HCT116 (cell line): ENCODE measurements around the gene AGAP1. TPM values are rescaled to one million over a fixed set of nuclear protein-coding genes. Genes with fewer than 3 reads are reported as not detected.

Experiments
- ATAC-seq: fragments of 200-7000 bp; cut with Tn5 transposase; 2 replicates; pipeline ENCODE4 v1.9.1; 2020; ENCODE audit warnings: mild to moderate bottlenecking, moderate library complexity
- BruUV-seq: library from RNA; stranded (reverse); fragments of 400-500 nt; replicated peaks from 2 replicates; lab custom pipeline; 2021; lab: Mats Ljungman, UMichigan
- CTCF ChIA-PET: fragments of 300-600 bp; sonication (Branson Sonifier 250); formaldehyde crosslinking; loops from one replicate; lab custom pipeline; 2021; ENCODE audit warnings: antibody characterized with exemption; lab: Charles Lee
- POLR2A ChIA-PET: fragments of 300-600, 350-600 bp; sonication (Branson Sonifier 250); formaldehyde crosslinking; loops from one replicate; lab custom pipeline; 2021; ENCODE audit warnings: antibody characterized with exemption; lab: Charles Lee
- RAD21 ChIA-PET, 2 experiments: fragments of 300-600 bp; sonication (Branson Sonifier 250); formaldehyde crosslinking; loops; one replicate each; lab custom pipeline; 2023; ENCODE audit warnings: low total read pairs in 2 of 2; ENCODE audit not compliant: uncharacterized antibody in 2 of 2, unreplicated experiment in 2 of 2, low non-redundant PET in 1 of 2; lab: Charles Lee
- DNase-seq: peaks from one replicate; pipeline ENCODE4 v3.0.0-alpha.2; 2010; ENCODE audit warnings: low read depth, low spot score
- H2AFZ ChIP-seq: fragments of 200-600 bp; shearing (Covaris generic), sonication (generic); 2 replicates; pipeline ENCODE4 v1.6.1; 2017; ENCODE audit warnings: low read depth, mixed run types, mixed read lengths, antibody characterized with exemption, low read length; ENCODE audit not compliant: poor library complexity, severe bottlenecking
- H3K27ac ChIP-seq: 2 replicates; pipeline ENCODE4 v1.5.1; 2012; ENCODE audit warnings: low read depth, low read length
- H3K27me3 ChIP-seq: fragments of 200-600 bp; sonication (generic); 2 replicates; pipeline ENCODE4 v1.6.1; 2016; ENCODE audit warnings: mixed run types, low read length, mixed read lengths; ENCODE audit not compliant: insufficient read depth
- H3K36me3 ChIP-seq, 2 experiments: fragments of 200-500 bp in 1 of 2; fragments of 200-600 bp in 1 of 2; sonication (Bioruptor generic) in 1 of 2; sonication (generic) in 1 of 2; 2 replicates each; pipeline versions ENCODE4 v1.5.1 to v1.6.1; 2014 to 2016; ENCODE audit warnings: low read length in 2 of 2, inconsistent platforms in 1 of 2, mixed read lengths in 1 of 2, mixed run types in 1 of 2; ENCODE audit not compliant: insufficient read depth in 2 of 2, control insufficient read depth in 1 of 2
- H3K4me1 ChIP-seq, 2 experiments: fragments of 200-600 bp in 1 of 2; sonication (generic) in 1 of 2; 2 replicates each; pipeline versions ENCODE4 v1.5.1 to v1.6.1; 2012 to 2017; ENCODE audit warnings: low read length in 2 of 2, inconsistent platforms in 1 of 2, mild to moderate bottlenecking in 1 of 2, mixed read lengths in 1 of 2, mixed run types in 1 of 2, moderate library complexity in 1 of 2; ENCODE audit not compliant: insufficient read depth in 2 of 2, control insufficient read depth in 1 of 2
- H3K4me2 ChIP-seq: fragments of 200-600 bp; sonication (generic); 2 replicates; pipeline ENCODE4 v1.6.1; 2017; ENCODE audit warnings: mixed run types, low read length, mixed read lengths
- H3K4me3 ChIP-seq, 2 experiments: fragments of 200-600 bp in 1 of 2; sonication (generic) in 1 of 2; replicated peaks in 1 of 2; 2 replicates each; pipeline ENCODE4 v1.5.1; 2011 to 2016; ENCODE audit warnings: low read length in 2 of 2, control low read depth in 1 of 2, low read depth in 1 of 2, mild to moderate bottlenecking in 1 of 2, mixed read lengths in 1 of 2, mixed run types in 1 of 2
- H3K79me2 ChIP-seq: fragments of 200-600 bp; sonication (generic); 2 replicates; pipeline ENCODE4 v1.6.1; 2017; ENCODE audit warnings: mild to moderate bottlenecking, mixed run types, low read length, moderate library complexity, mixed read lengths; ENCODE audit not compliant: insufficient read depth
- H3K9ac ChIP-seq: fragments of 200-600 bp; sonication (generic); 2 replicates; pipeline ENCODE4 v1.6.1; 2016; ENCODE audit warnings: low read length, mixed read lengths
- H3K9me2 ChIP-seq: fragments of 200-600 bp; sonication (generic), shearing (Covaris generic); 2 replicates; pipeline ENCODE4 v1.6.1; 2017; ENCODE audit warnings: mixed run types, mild to moderate bottlenecking, moderate library complexity; ENCODE audit not compliant: insufficient read depth
- H3K9me3 ChIP-seq, 2 experiments: fragments of 200-500 bp in 1 of 2; fragments of 200-600 bp in 1 of 2; sonication (Bioruptor generic) in 1 of 2; sonication (generic) in 1 of 2; 2 replicates each; pipeline ENCODE4 v1.6.1; 2014 to 2017; ENCODE audit warnings: low read length in 2 of 2, mixed read lengths in 2 of 2, inconsistent platforms in 1 of 2, low read depth in 1 of 2, mild to moderate bottlenecking in 1 of 2, mixed run types in 1 of 2, moderate library complexity in 1 of 2; ENCODE audit not compliant: control insufficient read depth in 1 of 2, insufficient read depth in 1 of 2
- H4K20me1 ChIP-seq: fragments of 200-600 bp; sonication (generic), shearing (Covaris generic); 2 replicates; pipeline ENCODE4 v1.6.1; 2017; ENCODE audit warnings: mixed run types, mild to moderate bottlenecking, moderate library complexity; ENCODE audit not compliant: insufficient read depth
- CBX3 ChIP-seq: IDR thresholded peaks from 2 replicates; pipeline ENCODE4 v1.6.1; 2012; ENCODE audit warnings: low read depth
- CEBPB ChIP-seq: IDR thresholded peaks from 2 replicates; pipeline ENCODE4 v1.6.1; 2012; ENCODE audit warnings: low read depth
- ELF1 ChIP-seq: IDR thresholded peaks from 2 replicates; pipeline ENCODE4 v1.6.1; 2012; ENCODE audit warnings: low read depth, borderline replicate concordance
- FOSL1 ChIP-seq: IDR thresholded peaks from 2 replicates; pipeline ENCODE4 v1.6.1; 2012; ENCODE audit warnings: low read depth
- JUND ChIP-seq: IDR thresholded peaks from 2 replicates; pipeline ENCODE4 v1.6.1; 2012
- MAX ChIP-seq: IDR thresholded peaks from 2 replicates; pipeline ENCODE4 v1.6.1; 2012
- RAD21 ChIP-seq: IDR thresholded peaks from 2 replicates; pipeline ENCODE4 v1.6.1; 2012; ENCODE audit warnings: low read depth, mild to moderate bottlenecking
- TCF7L2 ChIP-seq: IDR thresholded peaks from 2 replicates; pipeline ENCODE4 v1.7.0; 2011; ENCODE audit warnings: borderline replicate concordance, inconsistent platforms; ENCODE audit not compliant: insufficient read depth, insufficient read length; ENCODE audit errors: extremely low read depth
- YY1 ChIP-seq: IDR thresholded peaks from 2 replicates; pipeline ENCODE4 v1.6.1; 2011; ENCODE audit warnings: low read length, low read depth, moderate library complexity, mild to moderate bottlenecking; ENCODE audit not compliant: insufficient replicate concordance; ENCODE audit errors: extremely low read depth
- ZNF274 ChIP-seq: fragments of 200-500 bp; sonication (Bioruptor generic); IDR thresholded peaks from 2 replicates; pipeline ENCODE4 v1.6.1; 2014; ENCODE audit warnings: mild to moderate bottlenecking, low read depth, low read length, inconsistent platforms
- intact Hi-C: fragments of 100-400 bp; cut with micrococcal nuclease; formaldehyde crosslinking; loops from 2 replicates; pipeline ENCODE4 v1.10.0; 2022
- total RNA-seq: library from RNA; stranded (reverse); gene quantifications from one replicate; pipeline ENCODE4 v1.2.1, GENCODE V29; 2021; ENCODE audit not compliant: unreplicated experiment

AGAP1 gene
- total RNA-seq, 1 experiment from 2014 or later: 43.8 TPM

DNA sequence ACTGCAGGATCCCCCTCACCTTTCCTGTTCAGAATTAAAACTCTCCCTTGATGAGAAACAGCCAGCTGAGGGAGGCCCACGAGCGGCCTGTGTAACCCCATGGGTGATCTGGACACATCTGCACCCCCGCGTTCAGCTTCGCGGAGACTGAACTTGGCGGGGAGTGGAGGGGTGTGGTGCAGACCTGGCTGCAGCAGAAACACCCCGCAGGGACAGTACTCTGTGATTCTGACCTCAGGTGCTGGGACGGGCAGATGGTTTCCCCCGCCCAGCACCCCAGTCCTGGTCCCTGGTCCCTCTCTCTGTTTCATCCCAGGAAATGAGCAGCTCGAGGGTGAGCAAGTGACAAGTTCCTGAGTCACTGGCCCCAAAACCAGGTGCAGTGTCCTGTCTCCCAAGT lies 633.2 kb downstream of the AGAP1 start:
- Histone ChIP-seq H4K20me1 (no peaks in the 10 kb centered on the region), H3K79me2 (no peaks in the 10 kb centered on the region), H3K36me3 (0 out of 4 replicates have a peak, but pooled peaks cover 0 to 4% of the 10 kb centered on the region in 2 experiments), H3K9me3 (no peaks in the 10 kb centered on the region), H3K4me2 (no peak overlapping the region), H3K27ac (no peak overlapping the region), H3K9me2 (no peaks in the 10 kb centered on the region), H3K27me3 (no peaks in the 10 kb centered on the region), H3K4me3 (no peak overlapping the region), H3K4me1 (no peaks in the 10 kb centered on the region), H2AFZ (no peak overlapping the region), H3K9ac (no peak overlapping the region)
- ChIA-PET RAD21 (no interaction called here), CTCF (no interaction called here), POLR2A (no interaction called here)
- no peak for TF ChIP-seq CEBPB
- TF ChIP-seq ELF1: no peak
- TF ChIP-seq JUND: no peak
- intact Hi-C loops: no loop called here
- BruUV-seq: no TSS peak
- ATAC-seq: no peak
- DNase-seq: no peak

DNA sequence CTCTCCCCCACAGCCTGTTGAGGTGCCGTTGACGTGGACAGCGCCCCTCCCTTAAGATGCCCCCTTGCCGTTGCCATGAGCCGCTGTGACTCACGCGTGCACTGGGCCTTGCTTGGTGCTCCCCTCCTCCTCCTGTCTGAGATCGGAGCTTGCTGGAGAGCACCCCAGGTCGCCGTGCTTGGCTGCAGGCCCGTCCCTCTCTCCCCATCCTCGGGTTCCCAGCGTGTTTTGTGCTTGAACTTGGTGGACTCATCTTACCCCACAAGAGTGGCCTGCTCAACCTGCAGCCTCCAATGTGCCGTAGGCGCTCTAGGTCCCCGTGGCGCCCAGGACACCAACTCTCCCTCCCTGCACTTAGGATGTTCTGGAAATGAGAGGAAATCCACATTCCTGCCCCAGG lies 634.5 kb downstream of the AGAP1 start:
- ChIA-PET RAD21 (no interaction called here), CTCF (no interaction called here), POLR2A (no interaction called here)
- TF ChIP-seq ZNF274 (no peak), RAD21 (no peak), YY1 (no peak), MAX (no peak), TCF7L2 (no peak), FOSL1 (no peak), CEBPB (no peak), CBX3 (no peak)
- Histone ChIP-seq H4K20me1 (no peaks in the 10 kb centered on the region), H3K9ac (no peak overlapping the region), H3K4me3 (no peak overlapping the region), H3K4me2 (no peak overlapping the region), H2AFZ (no peak overlapping the region), H3K4me1 (no peaks in the 10 kb centered on the region), H3K27ac (no peak overlapping the region), H3K36me3 (0 out of 4 replicates have a peak, but pooled peaks cover 0 to 4% of the 10 kb centered on the region in 2 experiments), H3K79me2 (no peaks in the 10 kb centered on the region), H3K9me2 (no peaks in the 10 kb centered on the region), H3K9me3 (no peaks in the 10 kb centered on the region), H3K27me3 (no peaks in the 10 kb centered on the region)
- BruUV-seq: no TSS peak
- ATAC-seq (no peak), DNase-seq (no peak)
- intact Hi-C loops: no loop called here
